Mucosa of descending colon (tissue), 3 donors: ENCODE measurements around the gene AP1G1. TPM values are rescaled to one million over a fixed set of nuclear protein-coding genes. Genes with fewer than 3 reads are reported as not detected.
"Not testable (repeated sequence)": the region's sequence is repeated elsewhere in the genome, so short reads cannot be mapped to it uniquely, and the experiment has no call there.

ENCODE experiments used
- ATAC-seq: fragments of 200-7000 bp; cut with Tn5 transposase; one replicate; pipeline ENCODE4 v1.9.1; 2020; ENCODE audit warnings: mild to moderate bottlenecking, moderate library complexity
- DNase-seq, 3 donors: peaks; one replicate each; pipeline ENCODE4 v3.0.0-alpha.2; 2020
- H3K36me3 ChIP-seq: fragments of 200-600 bp; one replicate; pipeline ENCODE4 v1.8.0; 2021; ENCODE audit warnings: low read depth, mild to moderate bottlenecking
- H3K4me1 ChIP-seq: fragments of 200-600 bp; one replicate; pipeline ENCODE4 v1.8.0; 2021; ENCODE audit warnings: low read depth, mild to moderate bottlenecking
- H3K4me3 ChIP-seq: fragments of 200-600 bp; one replicate; pipeline ENCODE4 v1.8.0; 2021; ENCODE audit warnings: mild to moderate bottlenecking
- H3K9me3 ChIP-seq: fragments of 200-600 bp; one replicate; pipeline ENCODE4 v1.8.0; 2021; ENCODE audit warnings: mild to moderate bottlenecking
- intact Hi-C, 2 donors: fragments of 100-400 bp; cut with DNase I in 1 of 2; cut with micrococcal nuclease in 1 of 2; formaldehyde crosslinking; loops; one replicate each; pipeline versions ENCODE4 v1.11.0 to v1.11.1; 2022; cut with DNase I, micrococcal nuclease
- total RNA-seq, 3 donors: library from RNA; stranded (reverse); fragmentation: NEBNext Ultra II Directional in 2 of 3; extraction: Animal tissue kit (Norgen Biotek cat#: 25700) in 2 of 3; gene quantifications; one replicate each; pipeline versions ENCODE4 v1.2.1 to v1.2.4, GENCODE V29; 2021 to 2023
- TF ChIP-seq, protein P1 (sequence below): fragments of 200-600 bp; IDR thresholded peaks from one replicate; pipeline ENCODE4 v1.8.0; 2022; ENCODE audit warnings: antibody characterized with exemption, mild to moderate bottlenecking
- donor health status: DM: no; HTN: no; CAD: no; lungs with moderate emphysema.
- donor health status: DM: no; HTN: no; CAD: no.
- donor health status: DM: no; HTN: yes; CAD: no.

Gene AP1G1
- total RNA-seq, 3 donors from 2014 or later, result 82.9 to 108 (median 96.7) TPM

DNA sequence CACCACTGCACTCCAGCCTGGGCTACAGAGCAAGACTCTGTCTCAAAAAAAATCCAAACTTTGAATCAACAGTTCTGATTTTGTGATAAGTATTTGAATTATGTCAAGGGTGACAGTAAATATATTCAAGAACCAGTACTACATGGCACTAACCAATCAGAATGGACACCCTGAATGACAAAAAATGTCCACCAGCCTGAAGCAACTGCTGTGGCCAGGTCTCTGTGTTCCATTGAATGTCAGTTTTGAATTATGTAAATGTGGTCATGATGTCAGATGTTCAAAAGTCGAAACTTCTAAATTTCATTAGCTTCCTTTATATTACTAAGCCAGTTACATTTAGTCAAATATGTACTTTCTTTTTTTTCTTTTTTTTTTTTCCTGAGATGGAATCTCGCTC is 21.7 kb upstream of the AP1G1 start:
- ATAC-seq (no peak), DNase-seq (no peak)
- H3K36me3 ChIP-seq, result no peaks in the 10 kb centered on the region
- H3K4me1 ChIP-seq, result no peaks in the 10 kb centered on the region
- intact Hi-C loops, result no loop called here
- TF ChIP-seq, protein P1, sequence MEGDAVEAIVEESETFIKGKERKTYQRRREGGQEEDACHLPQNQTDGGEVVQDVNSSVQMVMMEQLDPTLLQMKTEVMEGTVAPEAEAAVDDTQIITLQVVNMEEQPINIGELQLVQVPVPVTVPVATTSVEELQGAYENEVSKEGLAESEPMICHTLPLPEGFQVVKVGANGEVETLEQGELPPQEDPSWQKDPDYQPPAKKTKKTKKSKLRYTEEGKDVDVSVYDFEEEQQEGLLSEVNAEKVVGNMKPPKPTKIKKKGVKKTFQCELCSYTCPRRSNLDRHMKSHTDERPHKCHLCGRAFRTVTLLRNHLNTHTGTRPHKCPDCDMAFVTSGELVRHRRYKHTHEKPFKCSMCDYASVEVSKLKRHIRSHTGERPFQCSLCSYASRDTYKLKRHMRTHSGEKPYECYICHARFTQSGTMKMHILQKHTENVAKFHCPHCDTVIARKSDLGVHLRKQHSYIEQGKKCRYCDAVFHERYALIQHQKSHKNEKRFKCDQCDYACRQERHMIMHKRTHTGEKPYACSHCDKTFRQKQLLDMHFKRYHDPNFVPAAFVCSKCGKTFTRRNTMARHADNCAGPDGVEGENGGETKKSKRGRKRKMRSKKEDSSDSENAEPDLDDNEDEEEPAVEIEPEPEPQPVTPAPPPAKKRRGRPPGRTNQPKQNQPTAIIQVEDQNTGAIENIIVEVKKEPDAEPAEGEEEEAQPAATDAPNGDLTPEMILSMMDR, result no peak
- no peak overlapping the region for H3K4me3 ChIP-seq
- no peaks in the 10 kb centered on the region for H3K9me3 ChIP-seq

DNA sequence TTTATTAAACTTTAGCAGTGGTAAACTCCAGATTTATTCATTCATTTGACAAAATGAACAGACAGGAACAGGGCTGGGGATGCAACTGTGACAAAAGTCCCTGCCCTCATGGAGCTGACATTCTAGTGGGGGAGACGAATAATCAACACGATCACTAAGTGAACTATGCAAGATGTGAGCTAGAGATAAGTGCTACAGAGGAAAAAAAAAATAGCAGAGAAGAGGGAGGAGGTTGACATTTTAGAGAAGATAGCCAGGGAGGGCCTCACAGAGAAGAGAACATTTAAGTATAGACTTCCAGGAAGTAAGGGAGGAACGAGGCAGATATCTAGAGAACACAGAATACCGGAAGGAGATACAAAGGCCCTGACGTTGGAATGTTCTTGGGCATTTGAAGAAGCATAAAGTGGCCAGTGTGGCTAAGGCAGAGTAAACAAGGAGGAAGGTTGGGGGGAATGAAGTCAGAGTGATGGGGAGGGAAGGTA is 17.9 kb upstream of the AP1G1 start:
- intact Hi-C loops, result no loop called here

DNA sequence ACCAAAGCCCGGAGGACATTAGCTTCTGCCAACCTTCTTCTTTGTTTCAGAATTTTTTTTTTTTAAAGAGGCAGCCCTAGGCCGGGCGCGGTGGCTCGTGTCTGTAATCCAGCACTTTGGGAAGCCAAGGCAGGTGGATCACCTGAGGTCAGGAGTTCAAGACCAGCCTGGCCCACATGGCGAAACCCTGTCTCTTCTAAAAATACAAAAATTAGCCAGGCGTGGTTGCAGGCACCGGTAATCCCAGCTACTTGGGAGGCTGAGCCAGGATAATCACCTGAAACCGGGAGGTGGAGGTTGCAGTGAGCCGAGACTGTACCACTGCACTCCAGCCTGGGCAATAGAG is 8.5 kb upstream of the AP1G1 start:
- H3K9me3 ChIP-seq, intact Hi-C loops, H3K4me1 ChIP-seq, DNase-seq, H3K4me3 ChIP-seq, H3K36me3 ChIP-seq, ATAC-seq: not testable (repeated sequence)

More for the DNA sequence above, 17.9 kb upstream of the AP1G1 start:
- Histone ChIP-seq H3K9me3 (no peaks in the 10 kb centered on the region), H3K36me3 (no peaks in the 10 kb centered on the region), H3K4me3 (no peak overlapping the region), H3K4me1 (no peaks in the 10 kb centered on the region)
- no peak for DNase-seq
- ATAC-seq, result no peak
- TF ChIP-seq, protein P1, result no peak

DNA sequence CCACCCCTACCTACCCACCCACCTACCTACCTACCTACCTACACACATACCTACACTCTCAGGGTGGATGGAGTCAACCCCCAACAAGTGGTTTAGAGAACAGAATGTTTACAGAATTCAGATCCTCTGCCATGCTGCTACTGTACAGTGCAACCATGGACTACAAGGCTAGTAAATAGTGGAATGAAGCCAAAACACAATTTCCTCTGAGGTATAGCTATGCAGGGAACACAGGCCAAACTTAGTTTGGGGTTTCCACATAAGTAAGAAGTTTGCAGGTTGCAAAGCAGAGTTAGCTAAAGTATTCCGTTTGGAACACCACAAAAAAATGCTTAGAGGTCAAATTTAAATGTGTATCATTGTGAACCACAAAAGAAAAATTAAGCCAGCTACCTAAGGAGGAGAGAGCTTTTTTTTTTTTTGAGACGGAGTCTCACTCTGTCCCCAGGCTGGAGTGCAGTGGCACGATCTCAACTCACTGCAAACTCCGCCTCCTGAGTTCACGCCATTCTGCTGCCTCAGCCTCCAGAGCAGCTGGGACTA is 2.7 kb upstream of the AP1G1 start:
- no peaks in the 10 kb centered on the region for H3K36me3 ChIP-seq
- intact Hi-C loops, result no loop called here
- TF ChIP-seq, protein P1, result no peak
- ATAC-seq, result no peak
- no peak overlapping the region for H3K4me3 ChIP-seq
- no peak for DNase-seq
- peaks cover 9% of the 10 kb centered on the region for H3K4me1 ChIP-seq
- no peaks in the 10 kb centered on the region for H3K9me3 ChIP-seq

DNA sequence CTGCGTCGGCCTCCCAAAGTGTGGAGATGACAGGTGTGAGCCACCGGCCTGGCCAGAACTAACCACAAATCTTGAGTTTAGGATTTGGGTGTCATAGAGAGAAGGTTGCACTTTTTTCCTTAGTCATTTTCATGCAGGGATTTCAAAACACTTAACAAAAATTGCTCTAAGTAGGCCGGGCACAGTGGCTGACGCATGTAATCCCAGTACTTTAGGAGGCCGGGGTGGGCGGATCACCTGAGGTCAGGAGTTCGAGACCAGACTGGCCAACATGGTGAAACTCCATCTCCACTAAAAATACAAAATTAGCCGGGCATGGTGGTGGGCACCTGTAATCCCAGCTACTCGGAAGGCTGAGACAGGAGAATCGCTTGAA is 1.5 kb upstream of the AP1G1 start:
- H3K4me1 ChIP-seq, result peaks cover 14% of the 10 kb centered on the region
- intact Hi-C loops, H3K36me3 ChIP-seq, ATAC-seq, H3K9me3 ChIP-seq, H3K4me3 ChIP-seq, DNase-seq: not testable (repeated sequence)

DNA sequence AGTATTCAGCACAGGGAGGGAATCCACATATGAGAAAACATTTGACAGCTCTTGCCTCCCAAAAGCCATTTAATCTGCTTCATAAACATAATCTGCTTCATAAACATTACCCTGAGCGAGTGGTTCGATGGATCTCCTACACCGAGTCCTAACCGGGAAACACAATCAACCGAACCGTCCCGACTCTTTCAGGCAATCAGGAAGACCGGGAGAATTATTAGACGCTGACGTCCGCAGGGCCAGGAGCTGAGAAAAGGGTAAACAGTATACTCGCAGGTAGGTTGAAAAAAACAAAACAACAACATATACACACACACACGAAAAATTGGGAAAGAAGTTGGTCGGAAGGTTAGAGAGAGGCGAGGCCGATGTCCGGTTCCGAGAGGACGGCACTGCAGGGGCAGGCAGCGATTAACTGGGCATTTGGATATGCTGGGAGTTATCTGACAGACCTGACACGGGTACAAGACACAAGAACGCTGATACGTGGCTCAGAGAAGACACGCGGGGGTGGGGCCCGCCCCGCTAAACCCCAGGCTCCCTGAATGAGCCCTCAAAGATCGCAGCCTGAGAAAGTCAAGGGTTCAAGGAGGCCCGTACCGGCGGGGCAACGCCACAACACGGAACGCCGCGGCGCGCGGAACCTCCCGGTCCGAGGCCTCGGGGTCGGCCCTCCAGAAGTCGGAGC is 585 bp downstream of the AP1G1 start:
- Histone ChIP-seq H3K4me1 (peaks cover 14% of the 10 kb centered on the region), H3K9me3 (no peaks in the 10 kb centered on the region), H3K4me3 (peak overlapping the region; percentile 94), H3K36me3 (no peaks in the 10 kb centered on the region)
- peak; percentile 46 for ATAC-seq
- intact Hi-C loops, result loop anchor here in 1 of 2 donors (5.0 kb wide), 1 partner anchor 89 kb away; the partner anchor contains the start of gene IST1
- peak in 1 of 3 donors; percentile 54 for DNase-seq
- TF ChIP-seq, protein P1, result no peak
